HG02885 (cell line): Measurements from ENCODE around the gene CLBA1.

ENCODE experiments used
- ATAC-seq: cut with Tn5 transposase; IDR thresholded peaks from one replicate; pipeline ENCODE4 v1.9.1; 2021; ENCODE audit warnings: mild to moderate bottlenecking; ENCODE audit not compliant: unreplicated experiment, poor library complexity

The CLBA1 gene

GRCh38 chr14:104978746-104979691, 6.6 kb upstream of the CLBA1 start:
- no peak for ATAC-seq

- no peak for ATAC-seq
Observed at GRCh38 chr14:104979758-104980610, 5.6 kb upstream of the CLBA1 start.

GRCh38 chr14:104980611-104981531, 4.7 kb upstream of the CLBA1 start:
- no peak for ATAC-seq

- ATAC-seq = no peak
Observed at GRCh38 chr14:104981699-104982541, 3.7 kb upstream of the CLBA1 start.

GRCh38 chr14:104982548-104983230, 2.9 kb upstream of the CLBA1 start:
- no peak for ATAC-seq

- no peak for ATAC-seq
Observed at GRCh38 chr14:104983231-104983721, 2.3 kb upstream of the CLBA1 start.

GRCh38 chr14:104984056-104984894, 1.3 kb upstream of the CLBA1 start:
- ATAC-seq = no peak

- ATAC-seq = no peak
Observed at GRCh38 chr14:104986487-104987164, 1.0 kb downstream of the CLBA1 start.

- no peak for ATAC-seq
Observed at GRCh38 chr14:104989236-104989950, 3.8 kb downstream of the CLBA1 start.

GRCh38 chr14:104989951-104990303, 4.3 kb downstream of the CLBA1 start:
- ATAC-seq = no peak

GRCh38 chr14:104991896-104992230, 6.3 kb downstream of the CLBA1 start:
- no peak for ATAC-seq

GRCh38 chr14:104992501-104992900, 6.9 kb downstream of the CLBA1 start:
- no peak for ATAC-seq

- no peak for ATAC-seq
Observed at GRCh38 chr14:104993306-104993705, 7.7 kb downstream of the CLBA1 start.

GRCh38 chr14:104993808-104994591, 8.4 kb downstream of the CLBA1 start:
- ATAC-seq = no peak

- no peak for ATAC-seq
Observed at GRCh38 chr14:104994978-104995377, 9.4 kb downstream of the CLBA1 start.

- no peak for ATAC-seq
Observed at GRCh38 chr14:104996032-104996431, 10.4 kb downstream of the CLBA1 start.
